SK-N-SH treated with all-trans-retinoic acid at 6 μM for 48 hours (cell line): ENCODE results near the gene CLCA1.

ENCODE experiments used
- BACH2 ChIP-seq: fragments of 250-450 bp; sonication (Bioruptor Pico); IDR thresholded peaks from 2 replicates; pipeline ENCODE4 v1.9.0; 2021; ENCODE audit warnings: mild to moderate bottlenecking, borderline replicate concordance
- CSDC2 ChIP-seq: fragments of 250-450 bp; sonication (Bioruptor Pico); IDR thresholded peaks from 2 replicates; pipeline ENCODE4 v1.5.0; 2020; ENCODE audit warnings: mild to moderate bottlenecking, moderate library complexity
- ESRRG ChIP-seq: fragments of 250-450 bp; sonication (Bioruptor Pico); IDR thresholded peaks from 2 replicates; pipeline ENCODE4 v1.6.1; 2021; ENCODE audit warnings: mild to moderate bottlenecking
- PPARA ChIP-seq: fragments of 250-450 bp; sonication (Bioruptor Pico); IDR thresholded peaks from 2 replicates; pipeline ENCODE4 v1.5.0; 2020; ENCODE audit warnings: mild to moderate bottlenecking, borderline replicate concordance
- TCF4 ChIP-seq: fragments of 250-450 bp; sonication (Bioruptor Pico); IDR thresholded peaks from 2 replicates; pipeline ENCODE4 v1.8.0; 2021; ENCODE audit warnings: mild to moderate bottlenecking, moderate library complexity, borderline replicate concordance
- ZC3H10 ChIP-seq: fragments of 250-450 bp; sonication (Bioruptor Pico); IDR thresholded peaks from 2 replicates; pipeline ENCODE4 v1.5.1; 2021; ENCODE audit warnings: mild to moderate bottlenecking, moderate library complexity
- ZNF70 ChIP-seq: fragments of 450-650 bp; formaldehyde crosslinking; IDR thresholded peaks from 2 replicates; pipeline ENCODE4 v1.5.0; 2020; ENCODE audit warnings: mild to moderate bottlenecking, moderate library complexity
- ZNF8 ChIP-seq: fragments of 450-650 bp; formaldehyde crosslinking; IDR thresholded peaks from 2 replicates; pipeline ENCODE4 v1.5.0; 2020; ENCODE audit warnings: mild to moderate bottlenecking, moderate library complexity

DNA sequence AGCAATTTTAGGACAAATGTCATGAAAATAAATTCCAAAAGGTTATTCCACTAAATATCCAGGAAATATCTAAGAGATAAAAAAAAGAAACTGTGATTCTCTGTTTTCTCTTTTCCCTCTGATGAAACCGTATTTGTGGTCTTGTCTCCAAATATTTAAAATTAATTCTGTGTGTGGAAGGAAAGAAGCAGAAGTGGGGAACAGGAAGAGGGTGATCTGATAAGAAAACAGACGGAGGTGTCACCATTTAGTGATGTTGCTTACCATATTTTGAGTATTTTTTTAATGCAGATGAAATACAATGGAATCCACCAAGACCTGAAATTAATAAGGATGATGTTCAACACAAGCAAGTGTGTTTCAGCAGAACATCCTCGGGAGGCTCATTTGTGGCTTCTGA, 29.6 kb downstream of the CLCA1 start:
- TF ChIP-seq ESRRG (CRISPR knock-in tag) (no peak), ZC3H10 (no peak), BACH2 (CRISPR knock-in tag) (no peak), ZNF8 (CRISPR knock-in tag) (no peak), TCF4 (CRISPR knock-in tag) (no peak), CSDC2 (CRISPR knock-in tag) (no peak), PPARA (CRISPR knock-in tag) (no peak), ZNF70 (CRISPR knock-in tag) (no peak)
